ENCODE measurements around the gene CYP24A1. TPM values are rescaled to one million over a fixed set of nuclear protein-coding genes. Genes with fewer than 3 reads are reported as not detected.
A peak's percentile ranks its signal among the peaks of the same experiment; 100 is the strongest.
"Not testable (repeated sequence)": the region's sequence is repeated elsewhere in the genome, so short reads cannot be mapped to it uniquely, and the experiment has no call there.

The CYP24A1 gene
- total RNA-seq, 1 experiment from 2014 or later: not detected

GRCh38 chr20:54134445-54135220 lies 39.2 kb downstream of the CYP24A1 start:
- DNase-seq (ENCODE audit: low read depth): peak; percentile 34

GRCh38 chr20:54133434-54134427 lies 40.1 kb downstream of the CYP24A1 start:
- peak; percentile 63 for DNase-seq (ENCODE audit: low read depth)

- DNase-seq (ENCODE audit: low read depth): peak; percentile 99
Observed at GRCh38 chr20:54132612-54133433, 41.0 kb downstream of the CYP24A1 start.

- peak; percentile 13 for DNase-seq (ENCODE audit: low read depth)
Observed at GRCh38 chr20:54131675-54132611, 41.8 kb downstream of the CYP24A1 start.

- not testable (repeated sequence) for DNase-seq (ENCODE audit: low read depth)
Observed at GRCh38 chr20:54131125-54131524, 42.7 kb downstream of the CYP24A1 start.

GRCh38 chr20:54129350-54129749 lies 44.4 kb downstream of the CYP24A1 start:
- DNase-seq (ENCODE audit: low read depth): no peak

- no peak for DNase-seq (ENCODE audit: low read depth)
Observed at GRCh38 chr20:54127855-54128574, 45.8 kb downstream of the CYP24A1 start.

GRCh38 chr20:54126806-54127655 lies 46.8 kb downstream of the CYP24A1 start:
- no peak for DNase-seq (ENCODE audit: low read depth)

- not testable (repeated sequence) for DNase-seq (ENCODE audit: low read depth)
Observed at GRCh38 chr20:54126328-54126727, 47.5 kb downstream of the CYP24A1 start.

GRCh38 chr20:54123587-54124180 lies 50.1 kb downstream of the CYP24A1 start:
- peak; percentile 77 for DNase-seq (ENCODE audit: low read depth)

GRCh38 chr20:54122681-54123586 lies 50.9 kb downstream of the CYP24A1 start:
- no peak for DNase-seq (ENCODE audit: low read depth)

- peak; percentile 56 for DNase-seq (ENCODE audit: low read depth)
Observed at GRCh38 chr20:54122189-54122588, 51.6 kb downstream of the CYP24A1 start.

GRCh38 chr20:54119744-54120143 lies 54.0 kb downstream of the CYP24A1 start:
- DNase-seq (ENCODE audit: low read depth): no peak

GRCh38 chr20:54118220-54119001 lies 55.4 kb downstream of the CYP24A1 start:
- no peak for DNase-seq (ENCODE audit: low read depth)

- no peak for DNase-seq (ENCODE audit: low read depth)
Observed at GRCh38 chr20:54116550-54117235, 57.1 kb downstream of the CYP24A1 start.
